Measurements from ENCODE around the gene WDTC1. TPM values are rescaled to one million over a fixed set of nuclear protein-coding genes. Genes with fewer than 3 reads are reported as not detected.

WDTC1 gene
- total and polyA plus RNA-seq, 9 of the 15 experiments (the other 6 are each of a cell fraction or from before 2014, with no cell fraction given) = 0.18 to 32.3 (median 8.8) TPM

DNA sequence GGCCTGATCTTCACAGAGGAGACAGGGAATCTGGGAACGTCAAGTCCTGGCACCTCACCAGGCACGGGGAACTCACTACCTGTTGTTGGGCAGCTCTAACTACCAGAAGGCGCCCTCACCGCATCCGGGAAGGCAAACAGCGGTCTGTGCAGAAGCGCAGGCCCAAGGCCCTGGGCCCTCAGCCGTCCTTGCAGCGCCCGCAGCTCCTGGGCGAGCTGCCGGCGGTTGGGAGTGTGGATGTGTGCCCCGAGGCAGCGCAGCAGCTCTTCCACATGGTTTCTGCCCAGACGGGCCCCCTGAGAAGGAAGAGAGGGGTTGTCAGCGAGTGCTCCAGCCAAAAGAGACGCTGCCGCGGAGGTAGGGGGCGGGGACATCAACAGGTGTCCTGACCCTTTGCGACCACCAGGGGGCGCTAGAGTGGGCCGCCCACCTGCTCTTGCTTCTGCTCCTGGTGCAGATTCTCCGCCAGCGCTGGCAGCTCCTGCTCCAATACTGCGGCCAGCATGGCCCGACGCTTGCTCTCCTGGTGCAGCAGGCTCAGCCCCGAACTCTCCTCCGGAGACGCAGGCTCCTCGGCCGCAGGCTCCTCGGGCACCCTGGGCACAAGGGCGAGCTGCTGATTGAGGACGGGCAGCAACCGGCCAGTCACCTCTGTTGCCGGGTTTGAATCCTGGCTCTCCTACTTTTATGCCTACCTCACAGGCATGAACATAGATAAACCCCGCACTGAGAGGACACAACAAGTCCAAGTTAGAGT is 123.0 kb downstream of the WDTC1 start (continued):
- TF ChIP-seq, protein P1, sequence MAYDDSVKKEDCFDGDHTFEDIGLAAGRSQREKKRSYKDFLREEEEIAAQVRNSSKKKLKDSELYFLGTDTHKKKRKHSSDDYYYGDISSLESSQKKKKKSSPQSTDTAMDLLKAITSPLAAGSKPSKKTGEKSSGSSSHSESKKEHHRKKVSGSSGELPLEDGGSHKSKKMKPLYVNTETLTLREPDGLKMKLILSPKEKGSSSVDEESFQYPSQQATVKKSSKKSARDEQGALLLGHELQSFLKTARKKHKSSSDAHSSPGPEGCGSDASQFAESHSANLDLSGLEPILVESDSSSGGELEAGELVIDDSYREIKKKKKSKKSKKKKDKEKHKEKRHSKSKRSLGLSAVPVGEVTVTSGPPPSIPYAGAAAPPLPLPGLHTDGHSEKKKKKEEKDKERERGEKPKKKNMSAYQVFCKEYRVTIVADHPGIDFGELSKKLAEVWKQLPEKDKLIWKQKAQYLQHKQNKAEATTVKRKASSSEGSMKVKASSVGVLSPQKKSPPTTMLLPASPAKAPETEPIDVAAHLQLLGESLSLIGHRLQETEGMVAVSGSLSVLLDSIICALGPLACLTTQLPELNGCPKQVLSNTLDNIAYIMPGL (CRISPR knock-in tag; IDR thresholded peaks at IDR 0.05) = peak; percentile 54; the same call in 1 of the 2 replicates
- TF ChIP-seq ZNF174 (CRISPR knock-in tag; IDR thresholded peaks at IDR 0.05) (no peak), POLR3A (IDR thresholded peaks at IDR 0.05; ENCODE audit: borderline replicate concordance, extremely low read depth, insufficient read depth, insufficient read length) (no peak), PML (IDR thresholded peaks at IDR 0.05; ENCODE audit: low read length) (no peak), FIP1L1 (IDR thresholded peaks at IDR 0.05; ENCODE audit: low read depth, low read length, poor library complexity, severe bottlenecking) (peak; percentile 76), MYC (IDR thresholded peaks at IDR 0.05; ENCODE audit: low read depth, low read length) (peak; percentile 67), MYC (CRISPR knock-in tag; IDR thresholded peaks at IDR 0.05; ENCODE audit: borderline replicate concordance, low read depth) (no peak), JUND (IDR thresholded peaks at IDR 0.05; ENCODE audit: borderline replicate concordance, low read depth, low read length) (peak; percentile 37; the same call in 1 of the 2 replicates), JUND (tag; IDR thresholded peaks at IDR 0.05; ENCODE audit: borderline replicate concordance, low read depth, low read length) (no peak; the same call in 2 of the 3 replicates), KLF13 (tag; IDR thresholded peaks at IDR 0.05; ENCODE audit: borderline replicate concordance, low read depth) (peak; percentile 89), POU5F1 (IDR thresholded peaks at IDR 0.05; ENCODE audit: borderline replicate concordance, low read depth, low read length, partially characterized antibody) (no peak), RBM15 (IDR thresholded peaks at IDR 0.05; ENCODE audit: insufficient read depth, low read length) (no peak), RCOR1 (IDR thresholded peaks at IDR 0.05; ENCODE audit: borderline replicate concordance in 1 of 2, low read depth in 2 of 2, low read length in 2 of 2) (peak; percentile 5 to 18; a peak in 2 of 4 replicates), PHF20 (IDR thresholded peaks at IDR 0.05; ENCODE audit: partially characterized antibody) (no peak), SOX6 (IDR thresholded peaks at IDR 0.05) (0 out of 2 replicates have a peak, but pooled peaks have one; percentile 17), DDX20 (tag; IDR thresholded peaks at IDR 0.05; ENCODE audit: low read depth) (no peak), FOXJ2 (tag; IDR thresholded peaks at IDR 0.05) (no peak)
- TF ChIP-seq, protein P2, sequence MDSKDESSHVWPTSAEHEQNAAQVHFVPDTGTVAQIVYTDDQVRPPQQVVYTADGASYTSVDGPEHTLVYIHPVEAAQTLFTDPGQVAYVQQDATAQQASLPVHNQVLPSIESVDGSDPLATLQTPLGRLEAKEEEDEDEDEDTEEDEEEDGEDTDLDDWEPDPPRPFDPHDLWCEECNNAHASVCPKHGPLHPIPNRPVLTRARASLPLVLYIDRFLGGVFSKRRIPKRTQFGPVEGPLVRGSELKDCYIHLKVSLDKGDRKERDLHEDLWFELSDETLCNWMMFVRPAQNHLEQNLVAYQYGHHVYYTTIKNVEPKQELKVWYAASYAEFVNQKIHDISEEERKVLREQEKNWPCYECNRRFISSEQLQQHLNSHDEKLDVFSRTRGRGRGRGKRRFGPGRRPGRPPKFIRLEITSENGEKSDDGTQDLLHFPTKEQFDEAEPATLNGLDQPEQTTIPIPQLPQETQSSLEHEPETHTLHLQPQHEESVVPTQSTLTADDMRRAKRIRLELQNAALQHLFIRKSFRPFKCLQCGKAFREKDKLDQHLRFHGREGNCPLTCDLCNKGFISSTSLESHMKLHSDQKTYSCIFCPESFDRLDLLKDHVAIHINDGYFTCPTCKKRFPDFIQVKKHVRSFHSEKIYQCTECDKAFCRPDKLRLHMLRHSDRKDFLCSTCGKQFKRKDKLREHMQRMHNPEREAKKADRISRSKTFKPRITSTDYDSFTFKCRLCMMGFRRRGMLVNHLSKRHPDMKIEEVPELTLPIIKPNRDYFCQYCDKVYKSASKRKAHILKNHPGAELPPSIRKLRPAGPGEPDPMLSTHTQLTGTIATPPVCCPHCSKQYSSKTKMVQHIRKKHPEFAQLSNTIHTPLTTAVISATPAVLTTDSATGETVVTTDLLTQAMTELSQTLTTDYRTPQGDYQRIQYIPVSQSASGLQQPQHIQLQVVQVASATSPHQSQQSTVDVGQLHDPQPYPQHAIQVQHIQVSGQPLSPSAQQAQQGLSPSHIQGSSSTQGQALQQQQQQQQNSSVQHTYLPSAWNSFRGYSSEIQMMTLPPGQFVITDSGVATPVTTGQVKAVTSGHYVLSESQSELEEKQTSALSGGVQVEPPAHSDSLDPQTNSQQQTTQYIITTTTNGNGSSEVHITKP (IDR thresholded peaks at IDR 0.05; ENCODE audit: partially characterized antibody) = no peak
- TF ChIP-seq, protein P3, sequence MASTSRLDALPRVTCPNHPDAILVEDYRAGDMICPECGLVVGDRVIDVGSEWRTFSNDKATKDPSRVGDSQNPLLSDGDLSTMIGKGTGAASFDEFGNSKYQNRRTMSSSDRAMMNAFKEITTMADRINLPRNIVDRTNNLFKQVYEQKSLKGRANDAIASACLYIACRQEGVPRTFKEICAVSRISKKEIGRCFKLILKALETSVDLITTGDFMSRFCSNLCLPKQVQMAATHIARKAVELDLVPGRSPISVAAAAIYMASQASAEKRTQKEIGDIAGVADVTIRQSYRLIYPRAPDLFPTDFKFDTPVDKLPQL (IDR thresholded peaks at IDR 0.05; ENCODE audit: extremely low read depth, insufficient read length) = no peak
- TF ChIP-seq, protein P4, sequence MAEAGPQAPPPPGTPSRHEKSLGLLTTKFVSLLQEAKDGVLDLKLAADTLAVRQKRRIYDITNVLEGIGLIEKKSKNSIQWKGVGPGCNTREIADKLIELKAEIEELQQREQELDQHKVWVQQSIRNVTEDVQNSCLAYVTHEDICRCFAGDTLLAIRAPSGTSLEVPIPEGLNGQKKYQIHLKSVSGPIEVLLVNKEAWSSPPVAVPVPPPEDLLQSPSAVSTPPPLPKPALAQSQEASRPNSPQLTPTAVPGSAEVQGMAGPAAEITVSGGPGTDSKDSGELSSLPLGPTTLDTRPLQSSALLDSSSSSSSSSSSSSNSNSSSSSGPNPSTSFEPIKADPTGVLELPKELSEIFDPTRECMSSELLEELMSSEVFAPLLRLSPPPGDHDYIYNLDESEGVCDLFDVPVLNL (CRISPR knock-in tag; IDR thresholded peaks at IDR 0.05; ENCODE audit: low read depth) = no peak

All from K562 (cell line).